ENCODE measurements around the gene ZNF710. TPM values are rescaled to one million over a fixed set of nuclear protein-coding genes. Genes with fewer than 3 reads are reported as not detected.
"Not testable (repeated sequence)": the region's sequence is repeated elsewhere in the genome, so short reads cannot be mapped to it uniquely, and the experiment has no call there.

The ZNF710 gene
- total RNA-seq, 1 donor: 13.0 TPM

GRCh38 chr15:89967881-89968280 is 33.2 kb upstream of the ZNF710 start:
- no peak for TF ChIP-seq CTCF (IDR thresholded peaks at IDR 0.05; ENCODE audit: insufficient read depth, low read depth, low read length)
- no peak for DNase-seq (ENCODE audit: low read depth)
- H3K4me3 ChIP-seq (ENCODE audit: low read depth, low read length): no peak overlapping the region

- DNase-seq (ENCODE audit: low read depth): peak; percentile 68
- peak; percentile 83 for TF ChIP-seq CTCF (IDR thresholded peaks at IDR 0.05; ENCODE audit: insufficient read depth, low read depth, low read length)
- no peak overlapping the region for H3K4me3 ChIP-seq (ENCODE audit: low read depth, low read length)
These were observed 29.5 kb upstream of the ZNF710 start for GRCh38 chr15:89971592-89971997.

- H3K4me3 ChIP-seq (ENCODE audit: low read depth, low read length): no peak overlapping the region
- no peak for TF ChIP-seq CTCF (IDR thresholded peaks at IDR 0.05; ENCODE audit: insufficient read depth, low read depth, low read length)
- DNase-seq (ENCODE audit: low read depth): no peak
These were observed 29.0 kb upstream of the ZNF710 start for GRCh38 chr15:89972085-89972484.

- no peak for DNase-seq (ENCODE audit: low read depth)
- H3K4me3 ChIP-seq (ENCODE audit: low read depth, low read length): no peak overlapping the region
- no peak for TF ChIP-seq CTCF (IDR thresholded peaks at IDR 0.05; ENCODE audit: insufficient read depth, low read depth, low read length)
These were observed 25.5 kb upstream of the ZNF710 start for GRCh38 chr15:89975482-89976245.

- no peak for DNase-seq (ENCODE audit: low read depth)
- H3K4me3 ChIP-seq (ENCODE audit: low read depth, low read length): no peak overlapping the region
- no peak for TF ChIP-seq CTCF (IDR thresholded peaks at IDR 0.05; ENCODE audit: insufficient read depth, low read depth, low read length)
These were observed 24.9 kb upstream of the ZNF710 start for GRCh38 chr15:89976246-89976600.

GRCh38 chr15:89977836-89978235 is 23.3 kb upstream of the ZNF710 start:
- not testable (repeated sequence) for DNase-seq (ENCODE audit: low read depth); H3K4me3 ChIP-seq (ENCODE audit: low read depth, low read length)

GRCh38 chr15:89978914-89979313 is 22.2 kb upstream of the ZNF710 start:
- DNase-seq (ENCODE audit: low read depth): no peak
- no peak for TF ChIP-seq CTCF (IDR thresholded peaks at IDR 0.05; ENCODE audit: insufficient read depth, low read depth, low read length)

More at GRCh38 chr15:89978914-89979313, 22.2 kb upstream of the ZNF710 start:
- no peak overlapping the region for H3K4me3 ChIP-seq (ENCODE audit: low read depth, low read length)
